Putamen (tissue), 1 donor: ENCODE data around the gene GRIK5.

Experiments
- DNase-seq: peaks from one replicate; pipeline ENCODE4 v3.0.0-alpha.2; 2016; ENCODE audit warnings: low spot score

Gene GRIK5

DNA sequence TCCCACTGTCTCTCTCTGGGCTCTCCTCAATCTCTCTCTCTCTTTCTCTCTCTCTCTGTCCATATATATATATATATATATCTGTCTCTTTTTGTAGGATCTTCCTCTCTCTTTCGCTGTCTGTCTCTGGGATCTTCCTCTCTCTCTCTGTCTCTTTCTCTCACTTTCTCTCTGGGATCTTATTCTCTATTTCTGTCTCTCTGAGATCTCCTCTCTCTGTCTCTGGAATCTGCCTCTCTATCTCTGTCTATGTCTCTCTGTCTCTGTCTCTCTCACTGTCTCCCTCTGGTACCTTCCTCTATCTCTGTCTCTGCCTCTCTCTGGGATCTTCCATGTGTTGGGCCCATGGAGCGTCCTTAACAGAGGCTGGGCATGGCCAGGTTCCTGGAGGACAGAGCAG lies 79.4 kb downstream of the GRIK5 start:
- DNase-seq = no peak

DNA sequence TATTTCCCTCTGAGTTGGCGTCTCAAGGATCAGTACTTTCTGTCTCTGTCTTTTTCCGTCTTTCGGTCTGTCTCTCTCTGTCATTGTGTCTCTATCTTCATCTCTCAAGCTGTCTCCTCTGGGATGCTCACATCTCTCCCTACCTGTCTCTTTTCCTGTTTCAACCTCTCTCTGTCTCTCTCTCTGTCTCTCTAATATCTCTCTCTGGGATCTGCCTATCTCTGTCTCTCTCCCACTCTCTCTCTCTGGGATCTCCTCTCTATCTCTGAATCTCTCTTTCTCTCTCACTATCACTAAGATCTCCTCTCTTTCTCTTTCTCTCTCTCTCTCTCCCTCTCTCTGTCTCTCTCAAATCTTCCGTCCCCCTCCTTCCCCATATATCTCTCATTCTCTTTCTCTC lies 80.0 kb downstream of the GRIK5 start:
- DNase-seq = no peak

DNA sequence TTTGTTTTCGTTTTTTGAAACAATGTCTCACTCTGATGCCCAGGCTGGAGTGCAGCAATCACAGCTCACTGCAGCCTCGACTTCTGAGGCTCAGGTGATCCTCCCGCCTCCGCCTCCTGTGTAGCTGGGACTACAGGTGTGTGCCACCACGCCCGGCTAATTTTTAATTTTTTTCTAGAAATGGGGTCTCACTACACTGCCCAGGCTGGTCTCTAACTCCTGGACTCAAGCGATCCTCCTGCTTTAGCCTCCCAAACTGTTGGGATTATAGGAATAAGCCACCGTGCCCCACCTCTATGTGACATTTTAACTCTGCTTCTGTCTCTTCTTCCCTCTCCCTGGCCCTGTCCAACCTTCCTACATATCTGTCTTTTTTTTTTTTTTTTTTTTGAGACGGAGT lies 81.1 kb downstream of the GRIK5 start:
- DNase-seq = no peak

DNA sequence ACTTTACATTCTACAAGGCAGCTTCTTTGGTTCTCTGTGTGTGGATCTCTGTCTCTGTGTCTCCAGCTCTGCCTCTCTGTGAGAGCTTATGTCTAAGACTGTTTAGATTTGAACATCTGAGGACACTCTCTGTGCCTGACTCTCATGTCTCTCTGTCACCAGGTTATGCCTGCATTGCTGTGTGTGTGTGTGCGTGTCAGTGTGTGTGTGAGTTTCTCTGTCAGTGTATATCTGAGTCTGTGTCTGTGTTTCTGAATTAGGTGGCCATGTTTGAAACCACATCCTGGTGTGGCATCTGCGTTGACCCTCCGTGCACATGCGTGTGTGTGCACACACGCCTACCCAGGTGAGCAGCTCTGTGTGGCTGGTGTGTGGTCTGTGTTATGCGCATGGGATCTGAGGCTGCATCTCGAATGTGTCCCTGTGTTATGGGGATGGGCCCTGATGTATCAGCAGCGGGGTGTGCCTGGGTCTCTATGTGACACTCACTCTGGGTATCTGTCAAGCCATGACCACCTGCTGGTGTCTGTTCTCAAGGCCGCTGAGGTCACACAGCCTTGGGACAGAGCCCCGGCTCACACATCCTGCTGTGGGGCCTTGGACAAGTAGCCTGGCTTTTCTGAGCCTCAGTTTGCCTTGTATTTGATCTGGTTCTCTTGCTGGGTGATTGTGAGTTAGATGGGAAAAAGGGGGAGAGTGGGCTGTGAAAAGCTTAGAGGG lies 82.7 kb downstream of the GRIK5 start:
- no peak for DNase-seq

DNA sequence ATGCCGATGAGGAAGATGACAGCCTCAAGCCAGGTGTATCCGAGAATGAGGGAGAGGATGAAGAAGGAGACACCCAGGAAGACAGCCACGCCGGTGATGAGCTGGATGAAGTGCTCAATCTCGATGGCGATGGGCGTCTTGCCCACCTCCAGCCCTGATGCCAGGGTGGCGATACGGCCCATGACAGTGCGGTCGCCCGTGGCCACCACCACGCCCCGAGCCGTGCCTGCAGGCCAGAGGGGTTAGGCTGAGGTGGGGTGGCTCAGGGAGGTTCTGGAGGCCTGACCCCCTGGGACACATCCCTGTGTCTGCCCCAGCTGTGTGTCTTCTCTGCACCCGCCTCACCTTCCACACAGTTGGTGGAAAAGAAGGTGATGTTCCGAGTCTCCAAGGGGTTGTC lies 85.0 kb downstream of the GRIK5 start:
- DNase-seq = no peak

DNA sequence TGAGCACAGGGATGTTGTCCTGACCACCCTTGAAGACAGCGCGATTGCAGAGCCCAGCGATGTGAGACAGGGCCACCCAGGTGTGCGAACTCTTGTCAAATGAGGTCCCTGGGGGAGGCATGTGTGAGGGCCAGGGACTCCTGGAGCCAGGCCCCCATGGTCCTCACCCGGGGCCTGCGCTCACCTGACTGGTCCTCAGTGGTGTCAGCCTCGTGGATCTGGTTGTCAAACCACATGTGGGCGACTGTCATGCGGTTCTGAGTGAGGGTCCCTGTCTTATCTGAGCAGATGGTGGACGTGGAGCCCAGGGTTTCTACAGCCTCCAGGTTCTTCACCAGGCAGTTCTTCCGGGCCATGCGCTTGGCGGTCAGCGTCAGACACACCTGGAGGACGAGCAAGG lies 88.3 kb downstream of the GRIK5 start:
- no peak for DNase-seq

DNA sequence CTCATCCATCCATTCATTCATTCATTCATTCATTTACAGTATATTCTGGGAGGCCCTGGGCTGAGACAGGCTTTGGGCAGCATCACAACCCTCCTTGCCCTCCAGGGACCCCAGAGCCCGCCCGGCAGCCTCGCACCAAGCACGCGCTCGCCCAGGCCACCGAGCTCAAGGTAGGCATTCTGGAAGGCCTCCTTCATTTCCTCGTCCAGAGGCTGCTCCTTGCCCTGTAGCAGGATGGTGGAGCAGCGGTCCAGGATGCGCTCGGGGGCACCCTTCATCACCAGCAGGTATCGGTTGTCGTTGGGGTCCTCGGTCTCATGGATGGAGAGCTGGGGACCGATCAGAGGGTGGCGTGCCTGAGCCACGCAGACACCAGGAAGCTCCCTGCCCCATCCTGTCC lies 91.5 kb downstream of the GRIK5 start:
- no peak for DNase-seq

DNA sequence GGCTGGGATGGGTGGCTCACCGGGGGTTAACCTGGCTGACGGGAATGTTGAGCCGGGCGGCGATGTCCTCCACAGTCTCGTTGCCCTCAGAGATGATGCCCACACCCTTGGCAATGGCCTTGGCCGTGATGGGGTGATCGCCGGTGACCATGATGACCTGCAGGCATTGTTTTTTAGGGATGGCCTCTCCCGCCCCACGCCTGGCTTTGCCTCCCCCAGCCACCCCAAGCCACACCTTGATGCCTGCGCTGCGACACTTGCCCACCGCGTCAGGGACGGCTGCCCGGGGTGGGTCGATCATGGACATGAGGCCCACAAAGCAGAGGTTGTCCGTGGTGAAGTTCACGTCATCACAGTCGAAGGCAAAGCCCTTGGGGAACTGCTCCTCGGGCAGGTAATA lies 92.1 kb downstream of the GRIK5 start:
- DNase-seq = no peak

DNA sequence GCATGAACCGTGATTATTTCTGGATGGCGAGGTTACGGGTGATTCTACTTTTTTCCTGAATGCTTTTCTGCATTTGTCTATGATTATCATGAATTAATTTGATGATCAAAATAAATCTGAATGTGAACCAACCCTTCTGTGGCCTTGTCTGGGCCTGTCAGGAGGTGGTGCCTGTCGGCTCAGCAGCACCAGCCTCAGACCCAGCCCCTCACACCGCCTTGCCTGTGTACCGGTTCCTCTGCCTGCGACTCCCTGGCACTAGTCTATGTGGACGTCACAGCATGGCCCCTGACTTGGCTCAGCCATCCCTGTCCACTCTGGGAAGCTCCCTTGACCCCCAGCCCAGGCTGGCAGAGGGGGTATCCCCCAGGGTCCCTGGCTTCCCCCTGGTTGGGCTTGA lies 95.4 kb downstream of the GRIK5 start:
- DNase-seq = no peak

DNA sequence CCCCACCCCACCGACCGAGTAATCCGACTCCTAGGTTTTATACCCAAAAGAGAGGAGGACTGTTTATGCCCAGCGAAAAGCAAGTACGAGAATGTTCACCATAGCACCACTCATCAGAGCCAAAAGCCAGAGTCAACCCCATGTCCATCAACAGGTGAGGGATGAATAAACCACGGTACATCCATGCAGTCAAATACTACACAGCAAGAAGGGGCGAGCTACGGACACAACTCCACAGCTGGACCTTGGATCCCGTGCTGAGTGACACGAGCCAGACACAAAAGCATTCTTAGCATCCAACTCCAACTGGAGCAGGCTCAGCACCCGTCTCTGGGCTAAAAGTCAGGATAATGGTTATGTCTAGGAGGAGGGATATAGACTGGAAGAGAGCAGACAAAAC lies 98.6 kb downstream of the GRIK5 start:
- no peak for DNase-seq

DNA sequence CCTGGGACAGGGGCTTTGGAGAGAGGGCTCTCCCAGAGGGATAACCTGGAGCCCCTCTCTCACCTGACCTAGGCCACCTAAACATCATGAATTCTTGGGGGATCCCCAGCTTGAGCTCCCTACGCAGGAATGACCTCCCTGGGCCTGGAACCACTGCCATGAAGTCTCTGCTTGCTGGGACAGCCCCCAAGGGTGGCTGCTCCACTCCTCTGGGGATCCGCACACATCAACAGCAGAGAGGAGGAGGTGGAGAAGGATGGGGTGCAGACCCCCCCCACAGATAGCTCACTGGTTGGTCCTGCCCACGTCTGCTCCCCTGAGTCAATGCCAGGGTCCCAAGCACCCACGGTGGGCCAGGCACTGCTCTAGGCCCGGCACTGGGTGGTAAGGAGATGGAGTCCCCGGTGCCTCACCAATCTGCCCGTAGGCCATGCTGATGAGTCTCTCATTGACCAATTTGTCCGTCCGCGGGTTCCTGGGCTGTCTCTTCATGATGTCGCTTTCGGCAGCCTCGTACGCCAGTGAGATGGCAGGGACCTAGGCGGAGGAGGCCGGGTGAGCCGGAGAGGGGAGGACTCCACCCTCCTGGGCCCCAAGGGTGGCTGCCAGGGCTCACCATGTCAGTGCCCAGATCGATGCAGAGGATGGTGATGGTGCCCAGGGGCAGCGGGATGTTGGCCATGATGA lies 100.1 kb downstream of the GRIK5 start:
- DNase-seq = no peak

DNA sequence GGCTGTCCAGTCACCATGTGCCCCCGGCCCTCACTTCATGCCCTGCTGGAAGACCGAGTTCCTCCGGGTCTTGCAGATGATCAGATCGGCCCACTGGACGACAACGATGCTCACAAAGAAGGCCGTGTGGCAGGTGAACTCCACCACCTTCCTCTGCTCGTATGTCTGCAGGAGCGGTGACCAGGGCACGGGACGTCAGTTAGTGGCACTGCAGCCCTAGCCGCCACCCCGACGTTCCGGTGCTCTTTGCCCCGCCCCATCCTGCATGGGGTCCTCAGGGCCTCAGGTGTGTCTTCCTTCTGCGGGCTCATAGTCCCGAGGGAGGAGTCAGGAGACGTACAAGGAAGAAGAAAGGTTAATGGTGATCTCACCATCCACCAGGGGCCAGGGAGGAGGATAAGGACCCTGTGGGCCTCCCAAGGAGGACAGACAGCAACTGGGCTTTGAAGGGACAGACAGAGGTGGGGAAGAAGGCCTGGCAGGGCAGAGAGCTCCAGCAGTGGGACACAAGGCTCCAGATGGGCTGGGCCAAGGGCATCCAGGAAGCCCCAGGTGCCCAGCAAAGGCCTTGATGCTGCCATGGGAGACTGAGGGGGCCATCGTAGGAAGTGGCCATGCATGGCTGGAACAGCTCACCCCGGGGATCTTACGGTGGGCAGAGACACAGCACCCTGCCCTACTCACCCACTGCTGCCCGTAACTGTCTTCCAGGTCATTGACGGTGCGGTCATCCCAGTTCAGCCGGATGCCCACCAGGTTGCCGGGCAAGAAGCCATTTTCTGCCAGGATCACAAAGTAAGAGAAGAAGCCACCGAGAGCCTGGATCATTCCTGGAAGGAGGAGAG lies 101.0 kb downstream of the GRIK5 start:
- no peak for DNase-seq

DNA sequence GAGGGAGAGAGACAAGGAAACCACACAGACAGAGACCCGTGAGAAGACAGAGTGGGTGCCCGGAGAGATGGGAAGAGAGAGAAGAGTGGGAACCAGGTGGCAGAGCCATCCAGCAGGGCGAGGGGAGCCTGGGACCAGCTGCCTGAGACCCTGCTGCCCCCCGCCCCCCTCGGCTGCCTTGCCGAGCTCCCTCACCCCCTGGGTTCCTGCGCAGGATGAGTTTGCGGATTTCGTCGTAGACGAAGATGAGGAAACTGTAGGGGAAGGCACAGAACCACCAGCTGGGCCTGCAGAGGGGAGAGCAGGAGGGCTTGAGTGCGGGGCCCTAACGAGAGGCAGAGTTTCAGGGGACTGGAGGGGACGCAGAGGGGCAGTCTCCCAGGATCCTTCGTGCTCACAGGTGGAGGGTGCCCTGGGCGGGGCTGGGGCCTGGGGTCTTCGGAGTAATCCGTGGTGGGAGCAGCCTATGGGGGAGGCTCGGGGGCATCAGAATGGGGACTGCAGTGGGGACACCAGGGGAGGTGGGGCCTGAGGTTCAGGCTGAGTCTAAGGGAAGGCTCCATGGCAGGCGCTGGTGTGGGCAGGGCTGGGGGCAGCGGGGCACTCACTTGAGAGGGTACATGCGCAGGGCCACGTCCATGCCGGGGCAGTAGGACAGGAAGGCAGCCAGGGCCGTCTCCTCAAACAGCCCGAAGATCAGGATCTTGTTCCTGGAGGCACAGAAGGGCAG lies 102.8 kb downstream of the GRIK5 start:
- no peak for DNase-seq

DNA sequence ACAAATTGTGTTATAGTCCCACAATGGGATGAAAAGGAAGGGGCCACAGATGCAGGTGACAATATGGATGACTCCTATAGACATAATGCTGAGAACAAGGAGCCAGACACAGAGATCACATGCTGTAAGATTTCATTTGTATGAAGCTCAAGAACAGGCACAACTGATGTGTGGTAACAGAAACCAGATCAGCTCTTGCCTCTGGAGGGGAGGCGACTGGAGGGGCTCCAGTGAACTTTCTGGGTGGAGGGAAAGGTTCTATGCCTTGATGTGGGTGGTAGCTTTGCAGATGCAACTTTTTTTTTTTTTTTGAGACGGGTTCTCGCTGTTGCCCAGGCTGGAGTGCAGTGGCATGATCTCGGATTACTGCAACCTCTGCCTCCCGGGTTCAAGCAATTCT lies 104.9 kb downstream of the GRIK5 start:
- DNase-seq = no peak

DNA sequence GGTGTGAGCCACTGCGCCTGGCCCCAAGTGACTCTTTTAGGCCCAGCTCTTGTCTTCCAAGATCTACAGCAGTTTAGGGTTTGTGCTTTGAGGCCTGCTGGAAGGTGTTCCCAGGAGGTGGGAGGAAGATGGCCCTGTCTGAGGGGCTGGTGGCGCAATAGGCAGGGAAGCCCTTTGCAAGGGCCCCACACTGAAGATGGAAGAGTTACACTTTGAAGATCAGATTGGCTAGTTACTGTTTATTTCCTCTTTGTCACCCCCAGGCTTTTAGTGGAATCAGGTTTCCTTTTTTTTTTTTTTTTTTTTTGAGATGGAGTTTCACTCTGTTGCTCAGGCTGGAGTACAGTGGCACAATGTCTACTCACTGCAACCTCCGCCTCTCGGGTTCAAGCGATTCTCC lies 109.0 kb downstream of the GRIK5 start:
- no peak for DNase-seq

DNA sequence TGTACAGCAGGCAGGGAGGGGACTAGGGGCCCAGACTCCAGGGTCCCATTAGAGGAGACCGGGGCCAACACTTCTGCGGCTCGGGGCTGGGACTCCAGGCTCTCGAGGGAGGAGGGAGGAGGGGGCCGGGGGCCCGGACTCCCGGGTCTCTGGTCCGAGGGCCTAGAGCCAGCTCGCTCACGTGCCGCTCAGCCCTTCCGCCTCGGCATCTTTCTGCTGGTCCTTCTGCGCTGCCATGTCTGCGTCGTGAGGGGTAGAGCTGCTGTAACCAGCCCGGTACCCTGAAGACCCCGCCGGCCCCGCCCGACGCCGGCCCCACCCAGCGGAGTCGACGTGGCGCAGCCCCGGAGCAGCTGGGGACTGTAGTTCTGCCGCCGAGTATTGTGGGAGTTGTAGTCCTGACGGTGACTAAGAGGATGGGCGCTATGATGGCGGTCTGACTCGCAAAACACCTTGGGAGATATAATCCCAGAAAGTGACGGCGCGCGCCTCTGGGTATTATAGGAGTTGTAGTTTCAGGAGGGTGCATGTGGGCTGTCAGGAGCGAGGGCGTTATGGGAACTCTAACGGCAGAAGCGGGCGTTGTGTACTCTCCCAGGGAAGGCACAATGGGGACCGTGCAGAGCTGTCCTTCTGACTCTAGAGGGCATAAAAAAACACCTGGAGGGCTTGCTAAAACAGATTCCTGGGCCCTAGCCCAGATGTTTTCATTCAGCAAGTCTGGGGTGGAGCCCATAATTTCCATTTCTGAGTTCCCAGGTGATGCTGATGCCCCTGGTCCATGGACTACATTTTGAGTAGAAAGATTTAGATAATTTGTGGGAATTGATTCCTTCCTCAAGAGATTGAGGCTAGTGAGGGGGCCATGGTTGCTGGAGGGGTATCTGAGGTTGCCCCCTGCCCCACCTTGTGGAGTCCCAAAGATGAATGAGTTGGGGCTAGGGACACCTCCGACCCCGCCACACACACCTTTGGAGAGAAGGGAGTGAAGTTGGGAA lies 110.7 kb downstream of the GRIK5 start, which contains the start of gene RABAC1:
Gene RABAC1 (minus strand): TSS at position 266 of the 998 bp plus-strand sequence. CDS start 29 bp downstream, at position 237.
- peak; percentile 93 for DNase-seq

DNA sequence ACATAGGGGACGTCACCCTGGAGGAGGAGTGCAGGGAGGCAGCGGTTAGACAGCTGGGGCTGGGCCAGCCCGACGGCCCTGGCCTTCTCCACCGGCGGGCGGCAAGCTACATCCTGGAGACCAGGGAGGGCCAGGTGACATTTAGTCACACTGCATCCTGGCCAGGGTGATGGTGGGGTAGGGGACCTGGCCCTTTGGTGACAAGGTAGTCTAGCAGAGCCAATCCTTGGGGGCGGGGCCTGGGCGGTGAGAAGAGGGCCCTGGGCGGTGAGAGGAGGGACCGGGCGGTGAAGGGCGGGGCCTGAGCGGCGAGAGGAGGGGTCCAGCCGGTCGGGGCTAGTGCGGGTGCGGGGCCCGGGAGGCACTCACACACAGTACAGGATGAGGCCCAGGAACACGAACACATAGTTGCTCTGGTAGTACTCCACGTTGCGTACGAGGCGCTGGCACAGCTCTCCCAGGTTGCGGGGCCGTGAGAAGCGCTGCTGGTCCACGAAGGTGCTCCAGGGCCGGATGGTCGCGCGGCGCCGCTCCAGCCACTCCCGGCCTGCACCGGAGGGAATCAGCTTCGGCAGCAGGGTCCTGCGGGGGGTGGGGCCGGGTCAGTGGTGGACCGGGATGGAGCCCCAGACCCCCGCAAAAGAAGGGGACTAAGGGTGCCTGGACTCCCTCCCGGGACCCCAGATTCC lies 111.5 kb downstream of the GRIK5 start:
- peak; percentile 27 for DNase-seq

DNA sequence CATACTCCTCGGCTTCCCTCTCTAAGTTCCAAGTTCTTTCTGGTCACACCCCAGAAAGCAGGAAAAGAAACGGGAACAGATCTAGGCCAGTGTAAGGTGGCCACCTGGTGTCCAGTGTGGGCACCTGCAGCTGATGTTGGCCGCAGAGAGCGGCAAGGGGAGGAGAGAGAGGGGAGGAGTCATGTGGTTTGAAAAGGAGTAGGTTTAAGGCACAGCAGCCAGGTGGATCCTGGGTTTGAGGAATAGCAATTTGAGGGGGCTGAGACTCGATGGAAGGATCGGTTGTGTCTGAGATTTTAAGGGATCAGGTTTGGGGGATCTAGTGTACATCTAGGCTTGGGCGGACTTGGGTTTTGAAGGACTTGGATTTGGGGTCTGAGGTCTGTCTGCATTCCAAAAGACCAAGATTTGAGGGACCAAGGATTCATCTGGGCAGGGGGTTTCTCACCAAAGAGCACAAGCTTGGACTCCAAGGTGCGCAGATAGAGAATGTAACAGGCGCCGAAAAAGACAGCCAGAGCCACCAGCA lies 112.1 kb downstream of the GRIK5 start:
- DNase-seq = peak; percentile 31

DNA sequence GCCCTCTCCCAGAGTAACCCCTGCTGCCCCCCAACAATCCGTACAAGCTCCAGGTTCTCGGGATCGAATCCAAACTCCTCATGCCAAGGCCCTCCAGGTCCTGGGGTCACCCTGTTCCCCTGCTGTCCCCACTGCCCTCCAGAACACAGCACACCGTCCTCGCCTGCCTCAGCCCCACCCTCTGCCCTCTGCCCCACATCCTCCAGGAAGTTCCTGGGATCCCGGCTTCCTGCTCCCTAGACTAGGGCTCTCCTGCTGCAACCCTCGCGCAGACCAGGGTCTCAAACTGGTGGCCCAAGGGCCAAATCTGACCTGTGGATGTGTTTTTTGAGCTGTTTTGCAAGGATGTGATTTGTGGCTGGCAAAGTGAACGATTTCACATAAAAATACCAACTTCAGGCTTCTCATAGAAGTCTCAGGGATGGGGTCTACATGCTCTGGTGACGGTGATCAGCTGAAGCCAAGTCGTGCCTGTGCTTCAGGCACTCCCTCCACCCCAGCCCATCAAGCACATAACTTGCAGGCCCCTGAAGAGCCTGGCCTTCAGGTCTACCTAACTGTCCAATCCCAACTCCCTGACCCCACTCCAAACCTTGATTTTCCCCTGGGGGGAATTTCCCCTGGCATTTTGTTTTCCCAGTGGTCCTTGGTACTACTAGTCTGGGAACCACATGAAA lies 112.7 kb downstream of the GRIK5 start:
- DNase-seq = no peak
